Esophagus squamous epithelium (tissue), 5 donors: Measurements from ENCODE around the gene PLAGL2. TPM values are rescaled to one million over a fixed set of nuclear protein-coding genes. Genes with fewer than 3 reads are reported as not detected.
A peak's percentile ranks its signal among the peaks of the same experiment; 100 is the strongest.

Source experiments
- DNase-seq: peaks from one replicate; lab custom pipeline; 2025; lab: John Stamatoyannopoulos, UW
- H3K27ac ChIP-seq, 4 donors: fragments of 200-600 bp; sonication (generic); one replicate each; pipeline ENCODE4 v1.5.1; 2016 to 2019; ENCODE audit warnings: mild to moderate bottlenecking in 1 of 4
- H3K27me3 ChIP-seq, 4 donors: fragments of 200-600 bp; sonication (generic); 1 replicate in 3 of 4; 2 replicates in 1 of 4; pipeline versions ENCODE4 v1.5.1 to v1.6.0; 2017 to 2021; ENCODE audit warnings: antibody characterized with exemption in 1 of 4
- H3K36me3 ChIP-seq, 3 donors: fragments of 200-600 bp; sonication (generic); one replicate each; pipeline ENCODE4 v1.5.1; 2016 to 2019
- H3K4me1 ChIP-seq, 3 donors: fragments of 200-600 bp; sonication (generic); one replicate each; pipeline ENCODE4 v1.5.1; 2017 to 2019
- H3K4me3 ChIP-seq, 4 donors: fragments of 200-600 bp; sonication (generic); 1 replicate in 3 of 4; 2 replicates in 1 of 4; pipeline ENCODE4 v1.5.1; 2016 to 2019; ENCODE audit warnings: mild to moderate bottlenecking in 2 of 4, moderate library complexity in 1 of 4
- H3K9me3 ChIP-seq, 3 donors: fragments of 200-600 bp; sonication (generic); one replicate each; pipeline ENCODE4 v1.5.1; 2016 to 2019
- POLR2A ChIP-seq, 4 donors: fragments of 450-650 bp; IDR thresholded peaks; one replicate each; pipeline ENCODE4 v1.6.1; 2017; ENCODE audit warnings: antibody characterized with exemption in 4 of 4, mild to moderate bottlenecking in 4 of 4, moderate library complexity in 3 of 4
- WGBS, 2 donors: methylation state at CpG; one replicate each; pipeline ENCODE4 v1.1.5; 2018; 5-methylcytosine and 5-hydroxymethylcytosine counted together
- intact Hi-C: fragments of 100-400 bp; cut with DNase I; formaldehyde crosslinking; loops from one replicate; pipeline ENCODE4 v1.15.0; 2022
- total RNA-seq, 4 donors: library from RNA; depleted of rRNA; stranded (reverse); fragments of >200 nt; gene quantifications; one replicate each; pipeline ENCODE4 v1.1.0, GENCODE V29; 2016
- TF ChIP-seq, protein P1 (sequence below), 6 experiments: fragments of 450-650 bp in 4 of 6; fragments of 200-600 bp in 2 of 6; sonication (generic) in 2 of 6; IDR thresholded peaks; one replicate each; pipeline ENCODE4 v1.5.1; 2016 to 2019; ENCODE audit warnings: antibody characterized with exemption in 6 of 6, mild to moderate bottlenecking in 4 of 6, moderate library complexity in 4 of 6
- donor health status: DM: yes; HTN: yes; CAD: no.

Gene PLAGL2
- total RNA-seq, 4 donors from 2014 or later, result 6.2 to 14.0 (median 11.2) TPM

DNA sequence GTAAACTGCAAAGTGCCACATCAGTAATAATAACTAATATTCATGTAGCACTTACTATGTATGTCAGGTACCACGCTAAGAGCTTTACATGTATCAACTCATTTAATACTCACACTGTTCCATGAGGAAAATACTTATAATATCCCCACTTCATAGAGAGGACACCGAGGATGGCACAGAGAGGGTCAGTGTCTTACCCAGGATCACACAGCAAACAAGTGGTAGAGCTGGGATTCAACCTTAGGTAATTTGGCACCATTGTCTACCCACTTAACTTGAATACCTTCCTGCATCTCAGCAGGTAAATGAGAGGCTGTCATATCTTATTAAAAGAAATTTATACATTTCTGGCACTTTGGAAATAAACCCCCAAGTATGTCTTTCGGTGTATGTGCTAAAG lies 8.2 kb upstream of the PLAGL2 start:
- intact Hi-C loops, result no loop called here
- no peak for TF ChIP-seq POLR2A (IDR thresholded peaks at IDR 0.05)
- TF ChIP-seq, protein P1, sequence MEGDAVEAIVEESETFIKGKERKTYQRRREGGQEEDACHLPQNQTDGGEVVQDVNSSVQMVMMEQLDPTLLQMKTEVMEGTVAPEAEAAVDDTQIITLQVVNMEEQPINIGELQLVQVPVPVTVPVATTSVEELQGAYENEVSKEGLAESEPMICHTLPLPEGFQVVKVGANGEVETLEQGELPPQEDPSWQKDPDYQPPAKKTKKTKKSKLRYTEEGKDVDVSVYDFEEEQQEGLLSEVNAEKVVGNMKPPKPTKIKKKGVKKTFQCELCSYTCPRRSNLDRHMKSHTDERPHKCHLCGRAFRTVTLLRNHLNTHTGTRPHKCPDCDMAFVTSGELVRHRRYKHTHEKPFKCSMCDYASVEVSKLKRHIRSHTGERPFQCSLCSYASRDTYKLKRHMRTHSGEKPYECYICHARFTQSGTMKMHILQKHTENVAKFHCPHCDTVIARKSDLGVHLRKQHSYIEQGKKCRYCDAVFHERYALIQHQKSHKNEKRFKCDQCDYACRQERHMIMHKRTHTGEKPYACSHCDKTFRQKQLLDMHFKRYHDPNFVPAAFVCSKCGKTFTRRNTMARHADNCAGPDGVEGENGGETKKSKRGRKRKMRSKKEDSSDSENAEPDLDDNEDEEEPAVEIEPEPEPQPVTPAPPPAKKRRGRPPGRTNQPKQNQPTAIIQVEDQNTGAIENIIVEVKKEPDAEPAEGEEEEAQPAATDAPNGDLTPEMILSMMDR (IDR thresholded peaks at IDR 0.05), result no peak
- Histone ChIP-seq H3K4me3 (no peak overlapping the region), H3K27ac (no peak overlapping the region), H3K4me1 (no peaks in the 10 kb centered on the region), H3K9me3 (no peaks in the 10 kb centered on the region), H3K27me3 (no peaks in the 10 kb centered on the region), H3K36me3 (peaks cover 0 to 100% (median under 1%) of the 10 kb centered on the region in 3 donors)
- DNase-seq, result no peak
- WGBS, 2 donors, result 94 to 98% methylated on average over 3 of the region's 3 CpGs

DNA sequence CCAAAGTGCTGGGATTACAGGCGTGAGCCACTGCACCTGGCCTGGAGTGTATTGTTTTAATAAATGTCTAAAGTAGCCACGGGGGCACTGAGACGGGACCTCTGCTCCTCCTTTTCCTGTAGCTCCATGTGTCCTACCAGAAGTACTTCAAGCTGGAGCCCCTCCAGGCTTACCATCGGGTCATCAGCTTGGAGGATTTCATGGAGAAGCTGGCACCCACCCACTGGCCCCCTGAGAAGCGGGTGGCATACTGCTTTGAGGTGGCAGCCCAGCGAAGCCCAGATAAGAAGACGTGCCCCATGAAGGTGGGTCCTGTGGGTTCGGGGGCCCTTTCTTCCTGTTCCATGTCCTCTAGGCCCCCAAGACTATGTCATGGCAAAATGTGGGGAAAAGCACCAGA lies 7.6 kb upstream of the PLAGL2 start:
- Histone ChIP-seq H3K36me3 (peaks cover 0 to 100% (median 0%) of the 10 kb centered on the region in 3 donors), H3K27ac (no peak overlapping the region), H3K4me3 (no peak overlapping the region), H3K27me3 (no peaks in the 10 kb centered on the region), H3K9me3 (no peaks in the 10 kb centered on the region), H3K4me1 (peaks cover 0 to 5% (median 0%) of the 10 kb centered on the region in 3 donors)
- DNase-seq, result no peak
- intact Hi-C loops, result no loop called here
- 86 to 89% methylated on average over 2 to 4 of the region's 8 CpGs for WGBS, 2 donors
- no peak for TF ChIP-seq POLR2A (IDR thresholded peaks at IDR 0.05)
- TF ChIP-seq, protein P1 (IDR thresholded peaks at IDR 0.05), result no peak

DNA sequence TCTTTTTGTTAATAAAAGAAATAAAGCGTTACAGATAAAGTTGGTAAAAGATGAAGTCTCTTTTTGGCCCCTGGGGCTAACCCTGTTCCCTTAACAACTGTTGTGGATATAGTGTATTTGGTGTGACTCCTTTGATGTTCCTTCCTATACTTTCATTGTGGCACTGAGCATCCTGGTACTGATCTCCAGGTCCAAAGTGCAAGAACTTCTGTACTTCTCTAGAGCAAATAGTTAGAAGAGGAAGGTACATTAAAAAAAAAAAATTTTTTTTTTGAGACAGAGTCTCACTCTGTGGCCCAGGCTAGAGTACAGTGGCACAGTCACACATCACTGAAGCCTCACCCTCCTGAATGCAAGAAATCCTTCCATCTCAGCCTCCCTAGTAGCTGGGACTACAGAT lies 6.3 kb upstream of the PLAGL2 start:
- Histone ChIP-seq H3K27ac (no peak overlapping the region), H3K4me1 (peaks cover 3 to 18% (median 5%) of the 10 kb centered on the region in 3 donors), H3K9me3 (no peaks in the 10 kb centered on the region), H3K27me3 (no peaks in the 10 kb centered on the region), H3K36me3 (peaks cover 0 to 93% (median 0%) of the 10 kb centered on the region in 3 donors), H3K4me3 (no peak overlapping the region)
- intact Hi-C loops, result no loop called here
- 95 to 100% methylated on average over 1 of the region's 1 CpG for WGBS, 2 donors
- DNase-seq, result no peak
- TF ChIP-seq POLR2A (IDR thresholded peaks at IDR 0.05), result no peak
- TF ChIP-seq, protein P1 (IDR thresholded peaks at IDR 0.05), result no peak

DNA sequence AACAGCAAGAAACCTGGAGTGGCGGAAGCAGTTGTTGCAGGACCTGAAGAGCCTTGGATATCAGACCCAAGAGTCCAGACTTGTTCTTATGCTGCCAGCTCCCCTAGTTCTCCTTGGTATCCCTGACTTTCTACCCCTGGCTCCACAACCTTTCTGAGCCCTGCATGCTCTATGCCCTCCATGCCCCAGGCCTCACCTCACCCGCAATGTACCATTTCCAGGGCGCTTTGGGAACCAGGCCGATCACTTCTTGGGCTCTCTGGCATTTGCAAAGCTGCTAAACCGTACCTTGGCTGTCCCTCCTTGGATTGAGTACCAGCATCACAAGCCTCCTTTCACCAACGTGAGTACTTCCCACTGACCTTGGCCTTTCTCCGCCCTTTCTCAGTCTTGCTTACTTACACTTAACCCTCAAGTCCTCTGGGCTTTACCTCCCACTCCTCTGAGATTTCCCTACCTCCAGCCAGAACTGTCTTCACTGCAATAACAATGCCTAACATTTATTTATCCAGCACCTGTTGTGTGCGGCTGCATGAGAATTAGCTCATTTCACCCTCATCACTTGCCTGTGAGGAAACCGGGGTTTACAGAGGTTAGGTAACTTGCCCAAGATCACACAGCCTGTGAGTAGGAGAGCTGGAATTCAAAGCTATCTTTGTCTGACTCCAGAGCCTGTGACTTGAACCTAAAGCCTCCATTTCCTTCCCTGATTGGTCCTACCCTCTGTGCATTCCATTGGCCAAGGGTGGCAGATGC lies 2.5 kb upstream of the PLAGL2 start:
- no peaks in the 10 kb centered on the region for H3K9me3 ChIP-seq
- peaks cover 0 to 55% (median 0%) of the 10 kb centered on the region in 3 donors for H3K36me3 ChIP-seq
- H3K27ac ChIP-seq, result no peak overlapping the region
- no peak for DNase-seq
- peaks cover 21 to 49% (median 32%) of the 10 kb centered on the region in 3 donors for H3K4me1 ChIP-seq
- no peak overlapping the region for H3K4me3 ChIP-seq
- no peak for TF ChIP-seq POLR2A (IDR thresholded peaks at IDR 0.05)
- TF ChIP-seq, protein P1 (IDR thresholded peaks at IDR 0.05), result no peak
- intact Hi-C loops, result loop anchor here (10.0 kb wide), 1 partner anchor 95 kb away; no protein-coding TSS in a partner anchor
- no peaks in the 10 kb centered on the region for H3K27me3 ChIP-seq
- WGBS, 2 donors, result 76 to 83% methylated on average over 9 of the region's 9 CpGs

DNA sequence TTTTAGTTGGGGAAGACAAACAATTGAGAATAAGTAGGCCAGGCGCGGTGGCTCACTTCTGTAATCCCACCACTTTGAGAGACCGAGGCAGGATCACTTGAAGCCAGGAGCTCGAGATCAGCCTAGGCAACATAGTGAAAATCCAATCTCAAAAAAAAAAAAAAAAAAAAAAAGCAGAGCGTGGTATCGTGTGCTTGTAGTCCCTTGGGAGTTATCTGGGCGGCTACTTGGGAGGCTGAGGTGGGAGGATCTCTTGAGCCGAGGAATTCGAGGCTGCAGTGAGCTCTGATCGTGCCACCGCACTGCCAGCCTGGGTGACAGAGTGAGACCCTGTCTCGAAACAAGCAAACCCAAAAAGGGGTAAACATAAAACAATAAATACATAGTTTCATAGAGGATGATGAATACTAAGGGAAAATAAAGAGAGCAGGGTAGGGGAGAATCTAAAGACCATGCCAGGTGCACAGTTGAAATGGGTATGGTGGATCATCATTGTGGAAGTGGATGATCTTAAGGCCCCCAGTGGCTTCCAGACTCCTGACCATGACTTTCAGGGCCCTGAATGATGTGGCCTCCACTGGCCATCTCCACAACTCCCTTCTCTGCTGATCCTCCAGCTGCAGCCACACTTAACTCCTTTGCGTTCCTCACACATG lies 1.1 kb upstream of the PLAGL2 start:
- no peak for DNase-seq
- H3K36me3 ChIP-seq, result peaks cover 0 to 41% (median 0%) of the 10 kb centered on the region in 3 donors
- H3K4me1 ChIP-seq, result peaks cover 22 to 63% (median 43%) of the 10 kb centered on the region in 3 donors
- intact Hi-C loops, result loop anchor here (10.0 kb wide), 1 partner anchor 94 kb away; no protein-coding TSS in a partner anchor
- H3K4me3 ChIP-seq, result peak overlapping the region; percentile 89 to 100 (median 92)
- WGBS, 2 donors, result 55 to 64% methylated on average over 12 to 13 of the region's 13 CpGs
- H3K27me3 ChIP-seq, result no peaks in the 10 kb centered on the region
- H3K27ac ChIP-seq, result peak overlapping the region in 3 of 4 donors; percentile 97 to 98 (median 98)
- H3K9me3 ChIP-seq, result no peaks in the 10 kb centered on the region
- TF ChIP-seq POLR2A (IDR thresholded peaks at IDR 0.05), result no peak
- TF ChIP-seq, protein P1 (IDR thresholded peaks at IDR 0.05), result no peak
